Liver (tissue), 3 donors: ENCODE results near the gene B4GALNT3.

Experiments used
- ATF3 ChIP-seq: IDR thresholded peaks from 2 replicates; pipeline ENCODE4 v1.6.1; 2016; ENCODE audit warnings: antibody characterized with exemption
- EGR1 ChIP-seq, 2 donors: IDR thresholded peaks; 2 replicates each; pipeline ENCODE4 v1.6.1; 2016 to 2018; ENCODE audit warnings: antibody characterized with exemption in 2 of 2, low read depth in 2 of 2
- FOXA1 ChIP-seq: IDR thresholded peaks from 2 replicates; pipeline ENCODE4 v1.6.1; 2016; ENCODE audit warnings: antibody characterized with exemption
- HNF4G ChIP-seq: IDR thresholded peaks from 2 replicates; pipeline ENCODE4 v1.6.1; 2016; ENCODE audit warnings: antibody characterized with exemption
- JUND ChIP-seq, 2 donors: IDR thresholded peaks; 2 replicates each; pipeline ENCODE4 v1.6.1; 2016; ENCODE audit warnings: antibody characterized with exemption in 2 of 2
- MAX ChIP-seq: IDR thresholded peaks from 2 replicates; pipeline ENCODE4 v1.6.1; 2016; ENCODE audit warnings: antibody characterized with exemption
- RAD21 ChIP-seq, 2 donors: IDR thresholded peaks; 2 replicates each; pipeline ENCODE4 v1.6.1; 2016; ENCODE audit warnings: antibody characterized with exemption in 2 of 2, mild to moderate bottlenecking in 2 of 2
- SP1 ChIP-seq: IDR thresholded peaks from 2 replicates; pipeline ENCODE4 v1.6.1; 2018; ENCODE audit warnings: antibody characterized with exemption, mild to moderate bottlenecking
- TAF1 ChIP-seq: conservative IDR thresholded peaks from 2 replicates; pipeline ENCODE4 v1.6.1; 2016; ENCODE audit warnings: antibody characterized with exemption, mild to moderate bottlenecking
- YY1 ChIP-seq: IDR thresholded peaks from 2 replicates; pipeline ENCODE4 v1.6.1; 2016; ENCODE audit warnings: antibody characterized with exemption, mild to moderate bottlenecking
- ZBTB33 ChIP-seq: IDR thresholded peaks from 2 replicates; pipeline ENCODE4 v1.6.1; 2016; ENCODE audit warnings: antibody characterized with exemption
- TF ChIP-seq, protein P1 (sequence below): fragments of 150-350 bp; IDR thresholded peaks from 2 replicates; pipeline ENCODE4 v1.5.1; 2017; ENCODE audit warnings: improper control_type of control experiment, low read depth, low read length; ENCODE audit not compliant: missing input control
- TF ChIP-seq, protein P2 (sequence below): IDR thresholded peaks from 2 replicates; pipeline ENCODE4 v1.6.1; 2016; ENCODE audit warnings: antibody characterized with exemption, mild to moderate bottlenecking
- donor health status: healthy.
- donor health status: healthy.

- TF ChIP-seq, protein P1, sequence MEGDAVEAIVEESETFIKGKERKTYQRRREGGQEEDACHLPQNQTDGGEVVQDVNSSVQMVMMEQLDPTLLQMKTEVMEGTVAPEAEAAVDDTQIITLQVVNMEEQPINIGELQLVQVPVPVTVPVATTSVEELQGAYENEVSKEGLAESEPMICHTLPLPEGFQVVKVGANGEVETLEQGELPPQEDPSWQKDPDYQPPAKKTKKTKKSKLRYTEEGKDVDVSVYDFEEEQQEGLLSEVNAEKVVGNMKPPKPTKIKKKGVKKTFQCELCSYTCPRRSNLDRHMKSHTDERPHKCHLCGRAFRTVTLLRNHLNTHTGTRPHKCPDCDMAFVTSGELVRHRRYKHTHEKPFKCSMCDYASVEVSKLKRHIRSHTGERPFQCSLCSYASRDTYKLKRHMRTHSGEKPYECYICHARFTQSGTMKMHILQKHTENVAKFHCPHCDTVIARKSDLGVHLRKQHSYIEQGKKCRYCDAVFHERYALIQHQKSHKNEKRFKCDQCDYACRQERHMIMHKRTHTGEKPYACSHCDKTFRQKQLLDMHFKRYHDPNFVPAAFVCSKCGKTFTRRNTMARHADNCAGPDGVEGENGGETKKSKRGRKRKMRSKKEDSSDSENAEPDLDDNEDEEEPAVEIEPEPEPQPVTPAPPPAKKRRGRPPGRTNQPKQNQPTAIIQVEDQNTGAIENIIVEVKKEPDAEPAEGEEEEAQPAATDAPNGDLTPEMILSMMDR: no peak
- TF ChIP-seq EGR1 (IDR thresholded peaks at IDR 0.05; ENCODE audit: low read depth in 2 of 2): no peak
- TF ChIP-seq ATF3: no peak
- TF ChIP-seq SP1: no peak
- no peak for TF ChIP-seq ZBTB33
- no peak for TF ChIP-seq TAF1
- TF ChIP-seq FOXA1: no peak
- TF ChIP-seq RAD21 (IDR thresholded peaks at IDR 0.05): no peak
- no peak for TF ChIP-seq MAX
- TF ChIP-seq JUND (IDR thresholded peaks at IDR 0.05): no peak
- TF ChIP-seq, protein P2, sequence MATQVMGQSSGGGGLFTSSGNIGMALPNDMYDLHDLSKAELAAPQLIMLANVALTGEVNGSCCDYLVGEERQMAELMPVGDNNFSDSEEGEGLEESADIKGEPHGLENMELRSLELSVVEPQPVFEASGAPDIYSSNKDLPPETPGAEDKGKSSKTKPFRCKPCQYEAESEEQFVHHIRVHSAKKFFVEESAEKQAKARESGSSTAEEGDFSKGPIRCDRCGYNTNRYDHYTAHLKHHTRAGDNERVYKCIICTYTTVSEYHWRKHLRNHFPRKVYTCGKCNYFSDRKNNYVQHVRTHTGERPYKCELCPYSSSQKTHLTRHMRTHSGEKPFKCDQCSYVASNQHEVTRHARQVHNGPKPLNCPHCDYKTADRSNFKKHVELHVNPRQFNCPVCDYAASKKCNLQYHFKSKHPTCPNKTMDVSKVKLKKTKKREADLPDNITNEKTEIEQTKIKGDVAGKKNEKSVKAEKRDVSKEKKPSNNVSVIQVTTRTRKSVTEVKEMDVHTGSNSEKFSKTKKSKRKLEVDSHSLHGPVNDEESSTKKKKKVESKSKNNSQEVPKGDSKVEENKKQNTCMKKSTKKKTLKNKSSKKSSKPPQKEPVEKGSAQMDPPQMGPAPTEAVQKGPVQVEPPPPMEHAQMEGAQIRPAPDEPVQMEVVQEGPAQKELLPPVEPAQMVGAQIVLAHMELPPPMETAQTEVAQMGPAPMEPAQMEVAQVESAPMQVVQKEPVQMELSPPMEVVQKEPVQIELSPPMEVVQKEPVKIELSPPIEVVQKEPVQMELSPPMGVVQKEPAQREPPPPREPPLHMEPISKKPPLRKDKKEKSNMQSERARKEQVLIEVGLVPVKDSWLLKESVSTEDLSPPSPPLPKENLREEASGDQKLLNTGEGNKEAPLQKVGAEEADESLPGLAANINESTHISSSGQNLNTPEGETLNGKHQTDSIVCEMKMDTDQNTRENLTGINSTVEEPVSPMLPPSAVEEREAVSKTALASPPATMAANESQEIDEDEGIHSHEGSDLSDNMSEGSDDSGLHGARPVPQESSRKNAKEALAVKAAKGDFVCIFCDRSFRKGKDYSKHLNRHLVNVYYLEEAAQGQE: no peak
- TF ChIP-seq YY1: no peak
- TF ChIP-seq HNF4G: no peak
These were observed 122.0 kb downstream of the B4GALNT3 start for GRCh38 chr12:581746-582145.
